HG03095 (cell line): Measurements from ENCODE around the gene ACP4.

Experiments used
- ATAC-seq: cut with Tn5 transposase; IDR thresholded peaks from one replicate; pipeline ENCODE4 v1.9.1; 2021; ENCODE audit warnings: moderate library complexity; ENCODE audit not compliant: unreplicated experiment

ACP4 gene

GRCh38 chr19:50820549-50821247 lies 30.5 kb downstream of the ACP4 start:
- ATAC-seq: no peak

GRCh38 chr19:50821248-50821612 lies 31.0 kb downstream of the ACP4 start:
- ATAC-seq: no peak

GRCh38 chr19:50821622-50822021 lies 31.4 kb downstream of the ACP4 start:
- ATAC-seq: no peak

- no peak for ATAC-seq
These were observed 32.5 kb downstream of the ACP4 start for GRCh38 chr19:50822661-50823208.

- ATAC-seq: no peak
These were observed 33.3 kb downstream of the ACP4 start, which contains the start of gene KLK1 for GRCh38 chr19:50823389-50824042. KLK1 (minus strand) TSS chr19:50823787; CDS start chr19:50823748, 39 bp downstream.

GRCh38 chr19:50826492-50827240 lies 36.5 kb downstream of the ACP4 start:
- no peak for ATAC-seq

- ATAC-seq: no peak
These were observed 37.3 kb downstream of the ACP4 start for GRCh38 chr19:50827476-50827875.

GRCh38 chr19:50829801-50830200 lies 39.6 kb downstream of the ACP4 start:
- ATAC-seq: no peak

- ATAC-seq: no peak
These were observed 40.2 kb downstream of the ACP4 start for GRCh38 chr19:50830266-50831025.

- ATAC-seq: no peak
These were observed 40.8 kb downstream of the ACP4 start for GRCh38 chr19:50831026-50831396.

GRCh38 chr19:50832666-50833065 lies 42.5 kb downstream of the ACP4 start:
- no peak for ATAC-seq

- no peak for ATAC-seq
These were observed 43.0 kb downstream of the ACP4 start, which contains the start of gene KLK15 for GRCh38 chr19:50833117-50833801. KLK15 (minus strand) TSS chr19:50833574; CDS start chr19:50831492, 2,082 bp downstream.

- ATAC-seq: no peak
These were observed 43.6 kb downstream of the ACP4 start for GRCh38 chr19:50833802-50834167.

GRCh38 chr19:50835103-50835784 lies 45.0 kb downstream of the ACP4 start:
- no peak for ATAC-seq

- peak; percentile 82 for ATAC-seq
These were observed 45.7 kb downstream of the ACP4 start for GRCh38 chr19:50835785-50836542.

GRCh38 chr19:50836543-50837195 lies 46.5 kb downstream of the ACP4 start:
- no peak for ATAC-seq

GRCh38 chr19:50837300-50837699 lies 47.1 kb downstream of the ACP4 start:
- ATAC-seq: no peak

GRCh38 chr19:50838239-50838638 lies 48.0 kb downstream of the ACP4 start:
- ATAC-seq: no peak
